Mesendoderm (in vitro differentiated cells): ENCODE data around the gene KCNA10.

Experiments
- DNase-seq: peaks from one replicate; pipeline ENCODE4 v3.0.0; 2013
- H2AK5ac ChIP-seq: 2 replicates; pipeline ENCODE4 v1.6.1; 2013; ENCODE audit warnings: low read length, inconsistent platforms
- H2BK120ac ChIP-seq: 2 replicates; pipeline ENCODE4 v1.6.1; 2013; ENCODE audit warnings: low read depth, mild to moderate bottlenecking, low read length, moderate library complexity, mixed read lengths
- H2BK15ac ChIP-seq: replicated peaks from 2 replicates; pipeline ENCODE4 v1.6.1; 2013; ENCODE audit warnings: low read depth, mild to moderate bottlenecking, moderate library complexity
- H2BK5ac ChIP-seq: 2 replicates; pipeline ENCODE4 v1.6.1; 2013; ENCODE audit warnings: low read length, inconsistent platforms
- H3K18ac ChIP-seq: 2 replicates; pipeline ENCODE4 v1.6.1; 2013; ENCODE audit warnings: mild to moderate bottlenecking, low read length, mixed read lengths
- H3K23ac ChIP-seq: one replicate; pipeline ENCODE4 v1.6.1; 2013; ENCODE audit warnings: low read length
- H3K27ac ChIP-seq: 2 replicates; pipeline ENCODE4 v1.5.1; 2013; ENCODE audit warnings: low read depth, mild to moderate bottlenecking, inconsistent platforms, low read length, moderate library complexity
- H3K27me3 ChIP-seq: 2 replicates; pipeline ENCODE4 v1.6.1; 2013; ENCODE audit warnings: low read length, control low read depth, mild to moderate bottlenecking, inconsistent platforms; ENCODE audit not compliant: insufficient read depth, poor library complexity
- H3K36me3 ChIP-seq: 2 replicates; pipeline ENCODE4 v1.6.1; 2013; ENCODE audit warnings: low read length, inconsistent platforms; ENCODE audit not compliant: control insufficient read depth, insufficient read depth
- H3K4ac ChIP-seq: one replicate; pipeline ENCODE4 v1.6.1; 2013; ENCODE audit warnings: low read depth, mild to moderate bottlenecking, low read length, moderate library complexity
- H3K4me1 ChIP-seq: 2 replicates; pipeline ENCODE4 v1.6.1; 2013; ENCODE audit warnings: low read depth, low read length, inconsistent platforms; ENCODE audit not compliant: control insufficient read depth
- H3K4me2 ChIP-seq: 2 replicates; pipeline ENCODE4 v1.6.1; 2013; ENCODE audit warnings: low read length
- H3K4me3 ChIP-seq: 2 replicates; pipeline ENCODE4 v1.5.1; 2013; ENCODE audit warnings: mild to moderate bottlenecking, low read length
- H3K56ac ChIP-seq: one replicate; pipeline ENCODE4 v1.6.1; 2013; ENCODE audit warnings: low read length
- H3K79me1 ChIP-seq: 2 replicates; pipeline ENCODE4 v1.6.1; 2013; ENCODE audit warnings: low read length, inconsistent platforms
- H3K79me2 ChIP-seq: 2 replicates; pipeline ENCODE4 v1.6.1; 2013; ENCODE audit warnings: mild to moderate bottlenecking, low read length; ENCODE audit not compliant: control insufficient read depth, insufficient read depth
- H3K9ac ChIP-seq: 2 replicates; pipeline ENCODE4 v1.6.1; 2013; ENCODE audit warnings: low read length, inconsistent platforms
- H4K5ac ChIP-seq: one replicate; pipeline ENCODE4 v1.6.1; 2013; ENCODE audit warnings: low read length
- H4K8ac ChIP-seq: one replicate; pipeline ENCODE4 v1.6.1; 2013; ENCODE audit warnings: low read depth, mild to moderate bottlenecking, control low read depth, low read length, moderate library complexity
- WGBS: extraction: QIAGEN DNeasy Blood & Tissue Kit; methylation state at CpG from one replicate; pipeline ENCODE4 v1.1.7; 2013; ENCODE audit warnings: low lambda C conversion rate, missing lambda C conversion rate; ENCODE audit not compliant: insufficient coverage; ENCODE audit errors: extremely low coverage; 5-methylcytosine and 5-hydroxymethylcytosine counted together

Gene KCNA10

DNA sequence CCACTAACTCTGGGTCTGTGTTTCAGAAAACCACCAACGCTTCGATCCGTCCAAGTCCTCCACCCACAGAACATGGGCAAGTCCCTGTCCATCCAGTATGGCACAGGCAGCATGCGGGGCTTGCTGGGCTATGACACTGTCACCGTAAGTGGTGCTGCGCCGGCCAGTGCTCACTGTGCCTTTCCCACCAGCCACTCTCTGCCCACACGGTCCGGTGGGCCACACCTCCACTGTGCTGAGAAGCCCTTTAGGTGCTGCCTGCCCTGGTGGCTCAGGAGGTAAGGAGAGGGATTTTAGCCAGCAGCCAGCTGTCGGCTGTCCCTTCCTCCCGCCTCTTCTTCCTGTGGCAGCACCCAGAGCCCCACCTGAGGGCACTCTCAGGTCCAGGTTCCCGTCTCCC lies 34.2 kb downstream of the KCNA10 start:
- Histone ChIP-seq H3K4me2 (no peak overlapping the region), H2BK5ac (no peak overlapping the region), H3K4me1 (peaks cover 6% of the 10 kb centered on the region), H3K36me3 (no peaks in the 10 kb centered on the region), H3K79me2 (no peaks in the 10 kb centered on the region), H3K79me1 (no peaks in the 10 kb centered on the region), H2BK15ac (no peak overlapping the region), H4K8ac (no peak overlapping the region), H3K18ac (no peak overlapping the region), H2AK5ac (no peak overlapping the region), H3K27ac (no peak overlapping the region), H3K23ac (no peak overlapping the region), H3K56ac (no peak overlapping the region), H3K4me3 (no peak overlapping the region), H3K9ac (no peak overlapping the region), H3K4ac (no peak overlapping the region), H4K5ac (no peak overlapping the region), H3K27me3 (no peaks in the 10 kb centered on the region), H2BK120ac (no peak overlapping the region)
- WGBS: no CpG with 5 or more reads among the region's 12 CpGs
- no peak for DNase-seq

DNA sequence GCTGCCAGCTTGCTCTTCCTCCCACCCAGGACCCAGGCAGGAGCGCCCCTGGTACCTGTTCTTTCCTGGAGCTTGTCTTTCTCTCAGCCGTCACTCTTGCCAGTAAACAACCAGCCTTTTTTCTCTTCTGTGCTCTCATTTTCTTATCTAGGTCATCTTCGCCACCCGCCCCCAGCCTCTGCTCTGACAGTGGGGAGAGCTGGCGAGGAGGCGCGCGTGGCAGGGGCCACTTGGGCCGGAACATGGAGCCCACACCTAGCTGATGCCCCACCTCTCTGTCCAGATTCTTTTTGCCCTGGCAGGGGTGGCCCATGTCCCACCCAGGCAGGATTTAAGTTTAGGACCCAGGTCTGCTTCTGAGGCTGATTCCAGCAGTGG lies 35.7 kb downstream of the KCNA10 start:
- no peak overlapping the region for H3K4me3 ChIP-seq
- H3K4ac ChIP-seq: no peak overlapping the region
- no peak overlapping the region for H2BK5ac ChIP-seq
- no peak overlapping the region for H3K18ac ChIP-seq
- H3K4me2 ChIP-seq: no peak overlapping the region
- no peak overlapping the region for H2BK120ac ChIP-seq
- H3K79me2 ChIP-seq: no peaks in the 10 kb centered on the region
- H3K4me1 ChIP-seq: peaks cover 6% of the 10 kb centered on the region
- no peak overlapping the region for H4K5ac ChIP-seq
- no peak overlapping the region for H3K9ac ChIP-seq
- no peaks in the 10 kb centered on the region for H3K36me3 ChIP-seq
- no peaks in the 10 kb centered on the region for H3K27me3 ChIP-seq
- H2BK15ac ChIP-seq: no peak overlapping the region
- no peaks in the 10 kb centered on the region for H3K79me1 ChIP-seq
- H3K23ac ChIP-seq: no peak overlapping the region
- WGBS: no CpG with 5 or more reads among the region's 9 CpGs
- H3K56ac ChIP-seq: peak overlapping the region; percentile 42
- H3K27ac ChIP-seq: no peak overlapping the region
- no peak for DNase-seq
- no peak overlapping the region for H4K8ac ChIP-seq
- H2AK5ac ChIP-seq: no peak overlapping the region

GRCh38 chr1:110482662-110483307 lies 36.2 kb downstream of the KCNA10 start:
- no CpG with 5 or more reads among the region's 18 CpGs for WGBS
- Histone ChIP-seq H3K27me3 (no peaks in the 10 kb centered on the region), H4K5ac (no peak overlapping the region), H3K23ac (no peak overlapping the region), H2BK15ac (no peak overlapping the region), H3K4me1 (peaks cover 5% of the 10 kb centered on the region), H4K8ac (no peak overlapping the region), H2AK5ac (no peak overlapping the region), H3K18ac (no peak overlapping the region), H3K79me2 (no peaks in the 10 kb centered on the region), H3K79me1 (no peaks in the 10 kb centered on the region), H3K56ac (peak overlapping the region; percentile 42), H3K36me3 (no peaks in the 10 kb centered on the region), H3K4ac (no peak overlapping the region), H3K4me3 (no peak overlapping the region), H3K4me2 (no peak overlapping the region), H2BK5ac (no peak overlapping the region), H2BK120ac (no peak overlapping the region), H3K9ac (no peak overlapping the region), H3K27ac (no peak overlapping the region)
- DNase-seq: peak; percentile 32

- no peak for DNase-seq
- Histone ChIP-seq H4K8ac (no peak overlapping the region), H3K4me1 (no peaks in the 10 kb centered on the region), H3K23ac (no peak overlapping the region), H3K4ac (no peak overlapping the region), H3K79me2 (no peaks in the 10 kb centered on the region), H3K79me1 (no peaks in the 10 kb centered on the region), H3K4me3 (no peak overlapping the region), H2BK5ac (no peak overlapping the region), H3K36me3 (no peaks in the 10 kb centered on the region), H3K27me3 (no peaks in the 10 kb centered on the region), H3K4me2 (no peak overlapping the region), H2AK5ac (no peak overlapping the region), H3K18ac (no peak overlapping the region), H3K27ac (no peak overlapping the region), H2BK15ac (no peak overlapping the region), H3K56ac (no peak overlapping the region), H4K5ac (no peak overlapping the region), H2BK120ac (no peak overlapping the region), H3K9ac (no peak overlapping the region)
- WGBS: no CpG with 5 or more reads among the region's 12 CpGs
Measured at GRCh38 chr1:110481968-110482623, 36.9 kb downstream of the KCNA10 start.

DNA sequence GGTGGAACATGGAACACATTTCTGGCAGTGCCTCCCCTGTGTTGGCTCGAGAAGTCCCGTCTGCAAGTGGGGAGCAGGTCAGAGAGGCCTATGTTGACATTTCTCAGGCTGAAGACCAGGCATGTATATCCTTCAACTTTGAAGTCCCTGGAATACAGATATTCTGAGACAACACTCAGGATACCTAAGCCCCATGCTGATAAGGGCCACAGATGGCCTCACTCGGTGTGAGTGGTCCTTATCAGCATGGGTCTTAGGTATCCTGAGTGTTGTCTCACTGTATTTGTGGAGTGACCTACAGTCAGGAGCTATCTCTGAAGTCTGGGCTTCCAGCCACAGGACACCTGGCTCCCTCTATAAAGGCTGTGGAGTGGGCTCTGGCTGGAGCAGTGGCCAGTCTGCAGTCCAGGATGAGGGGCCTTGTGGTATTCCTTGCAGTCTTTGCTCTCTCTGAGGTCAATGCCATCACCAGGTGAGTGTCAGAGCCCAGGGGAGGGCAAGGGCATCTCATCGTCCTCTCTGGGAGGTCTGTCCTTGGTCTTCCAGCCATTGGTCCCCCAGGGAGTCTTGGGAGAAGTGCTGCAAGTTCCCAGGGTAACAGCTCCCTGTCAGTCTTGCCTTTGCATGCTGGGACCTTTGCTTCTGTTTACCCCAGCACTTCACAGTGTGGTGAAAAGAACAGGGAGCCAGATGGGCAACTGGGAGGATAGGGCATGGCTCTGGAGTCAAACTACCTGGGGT lies 38.4 kb downstream of the KCNA10 start:
- no peak overlapping the region for H2BK120ac ChIP-seq
- H2BK15ac ChIP-seq: no peak overlapping the region
- H3K23ac ChIP-seq: no peak overlapping the region
- no peaks in the 10 kb centered on the region for H3K36me3 ChIP-seq
- H3K27ac ChIP-seq: no peak overlapping the region
- no peaks in the 10 kb centered on the region for H3K27me3 ChIP-seq
- no peak overlapping the region for H3K4me3 ChIP-seq
- H3K56ac ChIP-seq: no peak overlapping the region
- H2BK5ac ChIP-seq: no peak overlapping the region
- no peak overlapping the region for H3K18ac ChIP-seq
- no peak overlapping the region for H4K5ac ChIP-seq
- no peaks in the 10 kb centered on the region for H3K4me1 ChIP-seq
- no peaks in the 10 kb centered on the region for H3K79me2 ChIP-seq
- no peaks in the 10 kb centered on the region for H3K79me1 ChIP-seq
- no peak overlapping the region for H4K8ac ChIP-seq
- no CpG with 5 or more reads among the region's 4 CpGs for WGBS
- H2AK5ac ChIP-seq: no peak overlapping the region
- H3K4ac ChIP-seq: no peak overlapping the region
- DNase-seq: peak; percentile 38
- no peak overlapping the region for H3K9ac ChIP-seq
- H3K4me2 ChIP-seq: no peak overlapping the region
